Upper lobe of left lung (tissue), 6 donors: ENCODE results near the gene PXDN. TPM values are rescaled to one million over a fixed set of nuclear protein-coding genes. Genes with fewer than 3 reads are reported as not detected.

Experiments
- ATAC-seq, 2 donors: fragments of 200-7000 bp; cut with Tn5 transposase; one replicate each; pipeline ENCODE4 v1.9.1; 2022; ENCODE audit warnings: mild to moderate bottlenecking in 2 of 2, moderate library complexity in 2 of 2; ENCODE audit not compliant: low FRiP score in 2 of 2
- DNase-seq, 2 donors: peaks; one replicate each; pipeline ENCODE4 v3.0.0-alpha.2; 2019 to 2020
- H3K27ac ChIP-seq, 4 donors: fragments of 200-600 bp; sonication (generic); one replicate each; pipeline ENCODE4 v1.5.1; 2016 to 2019
- H3K27me3 ChIP-seq, 4 donors: fragments of 200-600 bp; sonication (generic); one replicate each; pipeline ENCODE4 v1.5.1; 2017 to 2019
- H3K36me3 ChIP-seq, 4 donors: fragments of 200-600 bp; sonication (generic); one replicate each; pipeline ENCODE4 v1.5.1; 2016 to 2019
- H3K4me1 ChIP-seq, 4 donors: fragments of 200-600 bp; sonication (generic); one replicate each; pipeline ENCODE4 v1.5.1; 2018 to 2019
- H3K4me3 ChIP-seq, 4 donors: fragments of 200-600 bp; sonication (generic); one replicate each; pipeline ENCODE4 v1.5.1; 2017 to 2019; ENCODE audit warnings: mild to moderate bottlenecking in 2 of 4, moderate library complexity in 1 of 4
- H3K9me3 ChIP-seq, 4 donors: fragments of 200-600 bp; sonication (generic); one replicate each; pipeline ENCODE4 v1.5.1; 2018 to 2019
- EP300 ChIP-seq, 4 donors: sonication (generic); formaldehyde crosslinking; IDR thresholded peaks; one replicate each; pipeline ENCODE4 v1.5.1; 2017; ENCODE audit warnings: antibody characterized with exemption in 4 of 4, control low read depth in 2 of 4
- POLR2A ChIP-seq, 4 donors: fragments of 450-650 bp; IDR thresholded peaks; one replicate each; pipeline ENCODE4 v1.5.1; 2016 to 2017; ENCODE audit warnings: antibody characterized with exemption in 4 of 4, mild to moderate bottlenecking in 2 of 4
- POLR2AphosphoS5 ChIP-seq, 2 donors: sonication (generic); formaldehyde crosslinking; IDR thresholded peaks; one replicate each; pipeline ENCODE4 v1.5.1; 2017; ENCODE audit warnings: antibody characterized with exemption in 2 of 2
- WGBS, 2 donors: methylation state at CpG; one replicate each; pipeline ENCODE4 v1.1.5; 2017 to 2018; 5-methylcytosine and 5-hydroxymethylcytosine counted together
- total RNA-seq, 6 donors: library from RNA; depleted of rRNA in 4 of 6; stranded (reverse); fragments of >200 nt in 4 of 6; gene quantifications; one replicate each; pipeline versions ENCODE4 v1.1.0 to v1.2.1, GENCODE V29; 2016 to 2021
- TF ChIP-seq, protein P1 (sequence below), 6 experiments: fragments of 450-650 bp in 4 of 6; fragments of 200-600 bp in 2 of 6; sonication (generic) in 2 of 6; IDR thresholded peaks; one replicate each; pipeline ENCODE4 v1.5.1; 2016 to 2019; ENCODE audit warnings: antibody characterized with exemption in 6 of 6
- donor health status: DM: no; HTN: no; CAD: no; lungs with moderate emphysema.
- donor health status: DM: no; HTN: yes; CAD: no; lungs with severe emphysema.

The PXDN gene
- total RNA-seq, 6 donors from 2014 or later: 20.8 to 65.6 (median 38.5) TPM

DNA sequence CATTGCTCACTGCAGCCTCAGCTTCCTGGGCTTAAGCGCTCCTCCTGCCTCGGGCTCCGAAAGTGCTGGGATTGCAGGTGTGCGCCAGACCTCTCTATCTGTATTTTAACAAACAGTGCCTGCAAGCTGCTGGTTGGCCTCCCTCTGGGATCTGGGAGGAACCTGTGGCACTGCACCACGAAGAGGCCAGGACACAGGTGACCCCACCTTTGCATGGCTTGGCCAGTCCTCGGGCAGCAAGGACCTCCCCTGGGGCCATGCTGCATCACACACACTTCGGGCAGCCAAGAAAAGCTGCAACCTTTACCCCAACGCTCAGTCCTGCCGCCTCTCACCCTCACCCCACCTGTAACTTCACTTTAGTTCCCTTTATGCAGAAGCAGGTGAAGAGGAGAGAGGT, 70.0 kb downstream of the PXDN start:
- Histone ChIP-seq H3K27ac (no peak overlapping the region), H3K4me1 (no peaks in the 10 kb centered on the region), H3K4me3 (no peak overlapping the region), H3K27me3 (no peaks in the 10 kb centered on the region), H3K9me3 (no peaks in the 10 kb centered on the region), H3K36me3 (peaks cover 0 to 81% (median 29%) of the 10 kb centered on the region in 4 donors)
- WGBS, 2 donors: 75 to 83% methylated on average over 8 to 9 of the region's 9 CpGs
- TF ChIP-seq POLR2A (IDR thresholded peaks at IDR 0.05): no peak
- TF ChIP-seq, protein P1, sequence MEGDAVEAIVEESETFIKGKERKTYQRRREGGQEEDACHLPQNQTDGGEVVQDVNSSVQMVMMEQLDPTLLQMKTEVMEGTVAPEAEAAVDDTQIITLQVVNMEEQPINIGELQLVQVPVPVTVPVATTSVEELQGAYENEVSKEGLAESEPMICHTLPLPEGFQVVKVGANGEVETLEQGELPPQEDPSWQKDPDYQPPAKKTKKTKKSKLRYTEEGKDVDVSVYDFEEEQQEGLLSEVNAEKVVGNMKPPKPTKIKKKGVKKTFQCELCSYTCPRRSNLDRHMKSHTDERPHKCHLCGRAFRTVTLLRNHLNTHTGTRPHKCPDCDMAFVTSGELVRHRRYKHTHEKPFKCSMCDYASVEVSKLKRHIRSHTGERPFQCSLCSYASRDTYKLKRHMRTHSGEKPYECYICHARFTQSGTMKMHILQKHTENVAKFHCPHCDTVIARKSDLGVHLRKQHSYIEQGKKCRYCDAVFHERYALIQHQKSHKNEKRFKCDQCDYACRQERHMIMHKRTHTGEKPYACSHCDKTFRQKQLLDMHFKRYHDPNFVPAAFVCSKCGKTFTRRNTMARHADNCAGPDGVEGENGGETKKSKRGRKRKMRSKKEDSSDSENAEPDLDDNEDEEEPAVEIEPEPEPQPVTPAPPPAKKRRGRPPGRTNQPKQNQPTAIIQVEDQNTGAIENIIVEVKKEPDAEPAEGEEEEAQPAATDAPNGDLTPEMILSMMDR (IDR thresholded peaks at IDR 0.05): no peak
- no peak for ATAC-seq
- DNase-seq: peak in 1 of 2 donors; percentile 19

DNA sequence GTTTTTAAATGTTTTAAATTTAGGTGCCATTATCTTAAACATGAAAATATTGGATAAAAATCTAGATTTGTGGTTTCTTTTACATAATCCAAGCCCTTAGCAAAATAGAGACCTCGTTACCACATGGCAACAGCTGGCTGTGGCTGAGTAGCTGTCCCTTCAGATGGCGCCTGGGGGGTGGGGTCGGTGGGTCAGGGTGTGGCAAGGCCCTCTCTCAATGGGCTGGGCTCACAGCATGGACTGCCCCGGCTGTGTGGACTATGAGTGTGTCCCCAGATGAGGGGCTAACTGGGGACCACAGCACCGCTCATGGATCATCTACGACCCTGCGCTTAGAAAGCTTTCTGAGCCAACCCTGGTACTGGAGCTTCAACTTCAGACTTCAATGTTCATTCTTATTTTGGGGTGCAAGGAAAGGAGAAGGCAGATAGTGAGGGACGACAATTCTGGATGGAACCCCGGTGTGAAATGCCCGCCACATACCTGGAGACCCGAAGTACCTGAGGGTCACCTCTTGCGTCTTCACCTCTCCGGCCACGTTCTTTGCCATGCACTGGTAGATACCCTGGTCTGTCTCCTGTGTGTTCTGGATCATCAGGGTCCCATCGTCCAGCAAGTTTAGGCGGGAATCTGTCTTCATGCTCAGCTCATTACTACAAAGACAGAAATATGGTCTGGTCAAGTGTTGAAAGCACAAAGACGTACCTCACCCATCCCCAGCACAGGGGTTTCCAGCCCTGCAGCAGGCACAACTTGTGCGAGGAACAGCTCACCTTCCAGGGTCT, 71.0 kb downstream of the PXDN start:
- DNase-seq (peak in 1 of 2 donors; percentile 16), ATAC-seq (no peak)
- H3K36me3 ChIP-seq: peaks cover 0 to 72% (median 23%) of the 10 kb centered on the region in 4 donors
- TF ChIP-seq POLR2A (IDR thresholded peaks at IDR 0.05) (no peak), POLR2AphosphoS5 (IDR thresholded peaks at IDR 0.05) (no peak), EP300 (IDR thresholded peaks at IDR 0.05) (no peak)
- TF ChIP-seq, protein P1 (IDR thresholded peaks at IDR 0.05): no peak
- H3K27me3 ChIP-seq: no peaks in the 10 kb centered on the region
- WGBS, 2 donors: 87 to 89% methylated on average over 18 of the region's 18 CpGs
- no peak overlapping the region for H3K27ac ChIP-seq
- no peak overlapping the region for H3K4me3 ChIP-seq
- no peaks in the 10 kb centered on the region for H3K9me3 ChIP-seq
- H3K4me1 ChIP-seq: no peaks in the 10 kb centered on the region

- peaks cover 0 to 66% (median 21%) of the 10 kb centered on the region in 4 donors for H3K36me3 ChIP-seq
Observed at GRCh38 chr2:1672738-1673137, 71.6 kb downstream of the PXDN start.

DNA sequence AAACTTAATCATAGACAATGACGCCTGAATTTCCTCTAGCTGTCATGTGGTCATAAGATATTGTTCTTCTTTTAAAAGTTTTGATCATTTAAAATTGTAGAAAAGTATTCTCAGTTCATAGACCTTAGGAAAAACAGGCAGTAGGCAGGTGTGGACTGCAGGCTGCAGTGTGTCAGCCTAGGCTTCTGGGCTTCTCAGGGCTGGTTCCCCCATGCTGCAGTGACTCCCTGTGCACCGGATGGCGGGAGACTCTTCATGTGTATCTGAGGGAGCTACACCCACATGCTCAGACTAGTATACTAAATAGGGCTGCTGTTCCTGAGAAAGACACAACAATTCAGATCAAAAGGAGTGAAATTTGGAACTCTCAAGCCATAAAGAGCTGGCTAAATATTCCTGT, 72.4 kb downstream of the PXDN start:
- Histone ChIP-seq H3K27me3 (no peaks in the 10 kb centered on the region), H3K9me3 (no peaks in the 10 kb centered on the region), H3K27ac (peak overlapping the region in 2 of 4 donors; percentile 0 to 14), H3K36me3 (peaks cover 0 to 58% (median 17%) of the 10 kb centered on the region in 4 donors), H3K4me1 (no peaks in the 10 kb centered on the region), H3K4me3 (no peak overlapping the region)
- DNase-seq (peak in 1 of 2 donors; percentile 19), ATAC-seq (no peak)
- 77 to 82% methylated on average over 3 of the region's 3 CpGs for WGBS, 2 donors
- TF ChIP-seq EP300 (IDR thresholded peaks at IDR 0.05) (no peak), POLR2A (IDR thresholded peaks at IDR 0.05) (no peak), POLR2AphosphoS5 (IDR thresholded peaks at IDR 0.05) (no peak)
- TF ChIP-seq, protein P1 (IDR thresholded peaks at IDR 0.05): no peak

More at GRCh38 chr2:1672738-1673137, 71.6 kb downstream of the PXDN start:
- Histone ChIP-seq H3K4me3 (no peak overlapping the region), H3K4me1 (no peaks in the 10 kb centered on the region), H3K27ac (no peak overlapping the region), H3K27me3 (no peaks in the 10 kb centered on the region), H3K9me3 (no peaks in the 10 kb centered on the region)
- TF ChIP-seq EP300 (IDR thresholded peaks at IDR 0.05): no peak
- 83 to 88% methylated on average over 4 to 5 of the region's 5 CpGs for whole genome bisulfite sequencing, 2 donors
- ATAC-seq (no peak), DNase-seq (peak in 1 of 2 donors; percentile 14)

DNA sequence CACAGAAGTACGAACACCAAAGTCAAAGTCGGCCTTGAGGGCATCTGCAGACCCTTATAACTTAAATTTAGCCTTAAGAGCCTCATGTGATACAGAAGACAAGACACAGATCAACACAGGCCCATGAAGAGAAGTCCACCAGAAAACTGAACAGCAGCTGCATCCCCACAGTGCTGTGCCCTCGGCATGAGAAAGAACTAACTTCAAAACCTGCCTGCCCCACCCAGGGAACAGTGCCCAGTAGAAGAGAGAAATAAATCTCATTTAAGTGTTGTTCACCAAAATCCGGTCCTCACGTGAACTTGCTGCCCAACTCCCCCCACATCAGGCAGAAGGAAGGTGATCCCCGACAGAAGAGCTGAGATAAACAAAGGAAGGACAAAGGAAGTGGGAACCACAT, 73.7 kb downstream of the PXDN start:
- H3K4me3 ChIP-seq: no peak overlapping the region
- DNase-seq: peak in 1 of 2 donors; percentile 19

More for the DNA sequence above, 73.7 kb downstream of the PXDN start:
- H3K9me3 ChIP-seq: no peaks in the 10 kb centered on the region
- no peaks in the 10 kb centered on the region for H3K27me3 ChIP-seq
- 52 to 71% methylated on average over 5 to 6 of the region's 6 CpGs for WGBS, 2 donors
- no peak for TF ChIP-seq EP300 (IDR thresholded peaks at IDR 0.05)
- no peak for TF ChIP-seq POLR2A (IDR thresholded peaks at IDR 0.05)
- TF ChIP-seq POLR2AphosphoS5 (IDR thresholded peaks at IDR 0.05): no peak
- TF ChIP-seq, protein P1 (IDR thresholded peaks at IDR 0.05): no peak
- peak overlapping the region in 2 of 4 donors; percentile 42 to 49 for H3K27ac ChIP-seq
- peaks cover 0 to 53% (median 12%) of the 10 kb centered on the region in 4 donors for H3K36me3 ChIP-seq
- ATAC-seq: no peak
- H3K4me1 ChIP-seq: no peaks in the 10 kb centered on the region
